CD14-positive monocyte (primary cell): ENCODE results near the gene TCL1A. TPM values are rescaled to one million over a fixed set of nuclear protein-coding genes. Genes with fewer than 3 reads are reported as not detected.

Experiments
- DNase-seq, 3 donors: peaks; one replicate each; pipeline ENCODE4 v3.0.0-alpha.2; 2011 to 2022
- H2AFZ ChIP-seq: 2 replicates; pipeline ENCODE4 v1.6.0; 2012; ENCODE audit warnings: mild to moderate bottlenecking, low read depth, low read length, inconsistent platforms; ENCODE audit not compliant: insufficient read depth, poor library complexity, severe bottlenecking
- H3K27ac ChIP-seq, 2 donors: 1 replicate in 1 of 2; 2 replicates in 1 of 2; pipeline ENCODE4 v1.5.1; 2012 to 2013; ENCODE audit warnings: low read length in 2 of 2, control low read depth in 1 of 2, inconsistent platforms in 1 of 2, low read depth in 1 of 2, mild to moderate bottlenecking in 1 of 2
- H3K27me3 ChIP-seq, 2 donors: one replicate each; pipeline versions ENCODE4 v1.6.0 to v1.6.1; 2011 to 2013; ENCODE audit warnings: low read length in 2 of 2; ENCODE audit not compliant: control insufficient read depth in 2 of 2, insufficient read depth in 2 of 2
- H3K36me3 ChIP-seq, 2 donors: replicated peaks in 1 of 2; 1 replicate in 1 of 2; 2 replicates in 1 of 2; pipeline versions ENCODE4 v1.5.1 to v1.6.1; 2012 to 2013; ENCODE audit warnings: low read length in 2 of 2, control low read depth in 1 of 2, inconsistent platforms in 1 of 2, mild to moderate bottlenecking in 1 of 2; ENCODE audit not compliant: insufficient read depth in 2 of 2, control insufficient read depth in 1 of 2
- H3K4me1 ChIP-seq, 2 donors: 1 replicate in 1 of 2; 2 replicates in 1 of 2; pipeline versions ENCODE4 v1.5.1 to v1.6.1; 2012 to 2013; ENCODE audit warnings: low read length in 2 of 2, control low read depth in 1 of 2, inconsistent platforms in 1 of 2, mild to moderate bottlenecking in 1 of 2, moderate library complexity in 1 of 2; ENCODE audit not compliant: insufficient read depth in 2 of 2, control insufficient read depth in 1 of 2
- H3K4me2 ChIP-seq: replicated peaks from 2 replicates; pipeline ENCODE3; 2012; ENCODE audit warnings: low read length, moderate library complexity, mild to moderate bottlenecking; ENCODE audit not compliant: poor library complexity, severe bottlenecking; ENCODE audit errors: extremely low read depth
- H3K4me3 ChIP-seq, 3 experiments: fragments of 200-600 bp in 1 of 3; sonication (generic) in 1 of 3; replicated peaks in 1 of 3; 1 replicate in 2 of 3; 2 replicates in 1 of 3; pipeline ENCODE4 v1.5.1; 2011 to 2013; ENCODE audit warnings: low read length in 3 of 3, mild to moderate bottlenecking in 3 of 3, control low read depth in 2 of 3, low read depth in 2 of 3, inconsistent platforms in 1 of 3, moderate library complexity in 1 of 3
- H3K79me2 ChIP-seq: 2 replicates; pipeline ENCODE4 v1.6.0; 2012; ENCODE audit warnings: mild to moderate bottlenecking, control low read depth, inconsistent platforms, low read length, moderate library complexity; ENCODE audit not compliant: insufficient read depth
- H3K9ac ChIP-seq: 2 replicates; pipeline ENCODE4 v1.6.0; 2017; ENCODE audit warnings: low read length, mild to moderate bottlenecking; ENCODE audit not compliant: insufficient read depth, poor library complexity, severe bottlenecking
- H3K9me3 ChIP-seq, 2 donors: replicated peaks in 1 of 2; 1 replicate in 1 of 2; 2 replicates in 1 of 2; pipeline versions ENCODE4 v1.5.1 to v1.6.1; 2012 to 2013; ENCODE audit warnings: low read length in 2 of 2, control low read depth in 1 of 2; ENCODE audit not compliant: control insufficient read depth in 1 of 2, insufficient read depth in 1 of 2
- H4K20me1 ChIP-seq: 2 replicates; pipeline ENCODE4 v1.6.0; 2012; ENCODE audit warnings: mild to moderate bottlenecking, low read length, control low read depth, moderate library complexity; ENCODE audit not compliant: insufficient read depth
- H3K27ac Mint-ChIP-seq, 7 donors: one replicate each; pipeline ENCODE4 v1.8.0; 2020; ENCODE audit warnings: mild to moderate bottlenecking in 7 of 7, mixed read lengths in 7 of 7, moderate library complexity in 6 of 7, inconsistent platforms in 2 of 7
- H3K27me3 Mint-ChIP-seq, 3 donors: one replicate each; pipeline ENCODE4 v1.8.0; 2021 to 2022; ENCODE audit warnings: low read depth in 3 of 3, mild to moderate bottlenecking in 3 of 3, mixed read lengths in 3 of 3, moderate library complexity in 3 of 3, inconsistent platforms in 1 of 3
- H3K36me3 Mint-ChIP-seq, 2 donors: one replicate each; pipeline ENCODE4 v1.8.0; 2020; ENCODE audit warnings: mixed read lengths in 2 of 2, inconsistent platforms in 1 of 2, mild to moderate bottlenecking in 1 of 2
- H3K4me1 Mint-ChIP-seq: one replicate; pipeline ENCODE4 v1.8.0; 2020; ENCODE audit warnings: mild to moderate bottlenecking, mixed read lengths
- H3K4me3 Mint-ChIP-seq, 2 donors: one replicate each; pipeline ENCODE4 v1.8.0; 2020; ENCODE audit warnings: mild to moderate bottlenecking in 2 of 2, mixed read lengths in 2 of 2, moderate library complexity in 1 of 2
- H3K9me3 Mint-ChIP-seq, 7 donors: one replicate each; pipeline ENCODE4 v1.8.0; 2020 to 2022; ENCODE audit warnings: mixed read lengths in 7 of 7, mild to moderate bottlenecking in 6 of 7, moderate library complexity in 6 of 7, inconsistent platforms in 2 of 7
- WGBS: methylation state at CpG from one replicate; pipeline ENCODE4 v1.1.5; 2013; ENCODE audit warnings: missing lambda C conversion rate; ENCODE audit not compliant: insufficient coverage; 5-methylcytosine and 5-hydroxymethylcytosine counted together
- intact Hi-C, 2 donors: fragments of 100-400 bp; cut with micrococcal nuclease; formaldehyde crosslinking; loops; one replicate each; pipeline versions ENCODE4 v1.15.0 to v1.15.1; 2023
- polyA plus RNA-seq, 3 donors: library from polyadenylated mRNA; depleted of rRNA in 1 of 3; unstranded in 2 of 3; stranded (reverse) in 1 of 3; fragments of 300-500 nt in 2 of 3; fragments of >200 nt in 1 of 3; fragmentation: Illumina TruSeq in 2 of 3; gene quantifications; 1 replicate in 2 of 3; 2 replicates in 1 of 3; pipeline ENCODE4 v1.2.3, GENCODE V29; 2012 to 2021
- TF ChIP-seq, protein P1 (sequence below): fragments of 200-600 bp; IDR thresholded peaks from one replicate; pipeline ENCODE4 v1.8.0; 2022; ENCODE audit warnings: antibody characterized with exemption, mild to moderate bottlenecking

TCL1A gene
- polyA plus RNA-seq, 3 donors: 1.0 to 1.3 (median 1.1) TPM

DNA sequence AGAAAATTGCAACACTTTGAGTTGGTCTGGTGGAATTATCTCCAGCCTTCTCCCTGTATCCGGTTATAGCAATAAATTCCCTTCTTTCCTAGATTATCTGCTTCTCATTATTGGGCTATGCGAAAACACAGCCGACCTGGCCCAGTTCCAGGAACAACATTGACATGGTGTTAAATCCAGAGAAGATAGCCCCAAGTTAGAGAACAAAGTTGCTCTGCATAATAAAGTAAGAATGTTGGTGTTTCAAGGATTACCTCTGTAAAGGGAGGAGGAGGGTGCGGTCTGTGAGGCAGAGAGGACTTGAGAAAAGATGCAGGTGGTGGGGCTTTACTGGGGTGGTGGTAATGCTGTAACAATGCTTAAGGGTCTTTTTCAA lies 12.1 kb downstream of the TCL1A start:
- Histone ChIP-seq H3K27ac (no peak overlapping the region), H3K4me2 (no peak overlapping the region), H3K4me1 (no peaks in the 10 kb centered on the region), H2AFZ (no peak overlapping the region), H3K9me3 (no peaks in the 10 kb centered on the region), H3K4me3 (no peak overlapping the region), H3K9ac (no peak overlapping the region), H4K20me1 (no peaks in the 10 kb centered on the region), H3K79me2 (no peaks in the 10 kb centered on the region), H3K27me3 (peaks cover 0 to 6% of the 10 kb centered on the region in 2 donors), H3K36me3 (no peaks in the 10 kb centered on the region)
- Mint-ChIP-seq H3K27ac (no peak overlapping the region), H3K4me1 (no peaks in the 10 kb centered on the region), H3K36me3 (no peaks in the 10 kb centered on the region), H3K9me3 (peaks cover 0 to 2% (median 0%) of the 10 kb centered on the region in 7 donors), H3K4me3 (no peak overlapping the region), H3K27me3 (peaks cover 17 to 19% (median 18%) of the 10 kb centered on the region in 3 donors)
- DNase-seq: no peak
- intact Hi-C loops: no loop called here
- TF ChIP-seq, protein P1, sequence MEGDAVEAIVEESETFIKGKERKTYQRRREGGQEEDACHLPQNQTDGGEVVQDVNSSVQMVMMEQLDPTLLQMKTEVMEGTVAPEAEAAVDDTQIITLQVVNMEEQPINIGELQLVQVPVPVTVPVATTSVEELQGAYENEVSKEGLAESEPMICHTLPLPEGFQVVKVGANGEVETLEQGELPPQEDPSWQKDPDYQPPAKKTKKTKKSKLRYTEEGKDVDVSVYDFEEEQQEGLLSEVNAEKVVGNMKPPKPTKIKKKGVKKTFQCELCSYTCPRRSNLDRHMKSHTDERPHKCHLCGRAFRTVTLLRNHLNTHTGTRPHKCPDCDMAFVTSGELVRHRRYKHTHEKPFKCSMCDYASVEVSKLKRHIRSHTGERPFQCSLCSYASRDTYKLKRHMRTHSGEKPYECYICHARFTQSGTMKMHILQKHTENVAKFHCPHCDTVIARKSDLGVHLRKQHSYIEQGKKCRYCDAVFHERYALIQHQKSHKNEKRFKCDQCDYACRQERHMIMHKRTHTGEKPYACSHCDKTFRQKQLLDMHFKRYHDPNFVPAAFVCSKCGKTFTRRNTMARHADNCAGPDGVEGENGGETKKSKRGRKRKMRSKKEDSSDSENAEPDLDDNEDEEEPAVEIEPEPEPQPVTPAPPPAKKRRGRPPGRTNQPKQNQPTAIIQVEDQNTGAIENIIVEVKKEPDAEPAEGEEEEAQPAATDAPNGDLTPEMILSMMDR: no peak
- WGBS: no CpG with 5 or more reads among the region's 4 CpGs

DNA sequence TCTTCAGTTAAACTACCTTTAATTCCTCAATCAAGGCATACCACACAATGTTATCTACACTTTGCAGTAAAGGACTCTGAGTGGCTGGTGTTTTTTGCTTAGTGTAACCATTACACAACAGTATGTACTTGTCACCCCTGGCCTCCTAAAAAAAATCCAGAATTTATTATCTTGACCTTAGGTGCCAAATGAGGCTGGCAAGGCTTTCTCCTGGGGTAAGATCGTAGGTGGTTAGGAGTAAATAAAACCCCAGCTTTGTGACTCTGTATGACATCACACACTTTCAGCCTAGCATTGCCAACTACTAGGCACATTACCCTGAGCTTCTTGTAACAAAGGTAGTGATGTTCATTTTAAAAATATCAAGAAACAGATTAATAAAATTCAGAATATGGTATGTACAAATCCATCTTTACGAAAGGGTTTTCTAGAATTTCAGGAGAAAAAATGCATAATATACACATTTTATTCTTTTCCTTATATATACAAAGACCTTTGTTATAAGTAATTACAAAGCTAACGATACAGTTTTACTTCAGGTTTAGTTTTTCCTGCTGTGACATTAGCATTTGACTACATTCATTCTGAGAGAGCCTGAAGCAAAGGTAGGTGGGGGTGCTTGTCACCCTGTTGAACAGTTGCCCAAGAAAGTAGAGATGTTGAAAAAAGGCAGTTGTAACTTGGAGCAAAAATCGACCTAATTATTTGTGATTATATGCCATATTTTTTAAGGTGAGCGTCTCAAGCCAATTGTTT lies 13.5 kb downstream of the TCL1A start:
- no peak overlapping the region for H3K27ac Mint-ChIP-seq
- no peaks in the 10 kb centered on the region for H3K36me3 Mint-ChIP-seq
- H3K4me3 Mint-ChIP-seq: peak overlapping the region in 1 of 2 donors; percentile 50
- Histone ChIP-seq H3K9ac (no peak overlapping the region), H3K27me3 (peaks cover 0 to 6% of the 10 kb centered on the region in 2 donors), H3K4me1 (no peaks in the 10 kb centered on the region), H2AFZ (no peak overlapping the region), H3K27ac (no peak overlapping the region), H4K20me1 (no peaks in the 10 kb centered on the region), H3K36me3 (no peaks in the 10 kb centered on the region), H3K4me2 (no peak overlapping the region), H3K9me3 (no peaks in the 10 kb centered on the region), H3K79me2 (no peaks in the 10 kb centered on the region), H3K4me3 (no peak overlapping the region)
- H3K27me3 Mint-ChIP-seq: peaks cover 15 to 19% (median 18%) of the 10 kb centered on the region in 3 donors
- peaks cover 0 to 2% (median 0%) of the 10 kb centered on the region in 7 donors for H3K9me3 Mint-ChIP-seq
- intact Hi-C loops: no loop called here
- TF ChIP-seq, protein P1: no peak
- DNase-seq: no peak
- H3K4me1 Mint-ChIP-seq: no peaks in the 10 kb centered on the region
- no CpG with 5 or more reads among the region's 5 CpGs for WGBS
